Stimulated activated CD4-positive, alpha-beta T cell treated with anti-CD3 and anti-CD28 coated beads, Interleukin-2, amount 100 ng/mL, for 4 hours (primary cell): Measurements from ENCODE around the gene IL10RA.
"Not testable (repeated sequence)": the region's sequence is repeated elsewhere in the genome, so short reads cannot be mapped to it uniquely, and the experiment has no call there.

Experiments used
- DNase-seq: peaks from one replicate; pipeline ENCODE4 v3.0.0-alpha.2; 2020; ENCODE audit warnings: low read depth

The IL10RA gene

GRCh38 chr11:117962826-117963225 is 23.4 kb upstream of the IL10RA start:
- DNase-seq: no peak

DNA sequence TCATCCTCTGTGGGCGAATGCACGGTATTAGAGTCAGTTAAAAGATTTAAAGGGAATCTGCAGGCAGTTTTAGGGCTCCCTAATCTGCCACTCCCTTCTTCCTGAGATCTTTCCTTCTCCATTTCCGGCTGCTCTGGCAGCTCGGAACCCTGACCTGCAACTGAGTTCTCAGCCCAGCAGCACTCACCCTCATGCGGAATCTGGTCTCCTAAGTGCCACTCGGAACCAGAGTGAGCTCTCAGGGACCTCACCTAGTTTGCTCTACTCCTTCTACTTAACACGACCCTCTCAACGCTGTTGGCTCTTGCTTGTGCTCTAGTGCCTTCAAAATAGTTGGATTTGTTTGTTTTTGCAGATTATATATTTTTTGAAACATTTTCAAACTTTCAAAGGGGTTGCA is 19.3 kb upstream of the IL10RA start:
- DNase-seq: no peak

DNA sequence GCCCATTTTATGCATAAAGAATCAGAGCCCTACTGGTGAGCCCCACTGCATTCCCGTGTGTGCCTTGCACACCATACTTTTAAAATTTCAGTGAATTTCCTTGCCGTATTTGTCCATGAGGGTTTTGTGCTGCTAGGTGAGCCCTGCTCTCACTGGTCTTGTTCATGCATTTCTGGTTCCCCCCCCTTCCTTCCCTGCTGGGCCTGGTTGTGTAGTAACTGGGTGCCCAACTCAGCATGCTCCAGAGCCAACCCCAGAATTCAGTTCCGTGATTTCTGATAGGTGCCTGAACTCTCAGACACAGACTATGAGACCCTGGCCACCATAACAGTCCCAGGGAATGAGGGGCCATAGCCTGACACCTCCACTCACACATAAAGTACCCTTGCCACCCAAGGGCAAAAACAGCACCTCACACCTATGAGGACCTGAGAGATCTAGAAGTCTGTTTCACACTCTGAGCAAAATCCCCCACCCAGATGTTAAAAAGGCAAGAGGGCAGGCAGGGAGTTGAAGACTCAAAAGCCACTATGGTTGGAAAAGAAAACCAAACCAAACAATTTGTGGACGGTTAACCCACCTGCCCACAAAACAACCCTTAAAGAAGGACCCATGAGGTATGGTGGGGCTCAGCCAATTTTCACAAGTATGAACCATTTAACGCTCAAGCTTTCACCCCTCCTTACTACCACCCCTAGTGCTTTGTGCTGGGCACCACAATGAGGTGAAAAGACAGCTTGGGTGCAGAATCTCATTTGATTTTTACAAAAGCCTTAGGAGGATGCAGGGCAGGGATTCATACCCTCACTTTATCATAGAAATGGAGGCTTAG is 16.8 kb upstream of the IL10RA start:
- no peak for DNase-seq

- DNase-seq: no peak
These were observed 15.7 kb upstream of the IL10RA start for GRCh38 chr11:117970400-117971024.

GRCh38 chr11:117972044-117972443 is 14.2 kb upstream of the IL10RA start:
- no peak for DNase-seq

- no peak for DNase-seq
These were observed 13.3 kb upstream of the IL10RA start for GRCh38 chr11:117972629-117973502.

DNA sequence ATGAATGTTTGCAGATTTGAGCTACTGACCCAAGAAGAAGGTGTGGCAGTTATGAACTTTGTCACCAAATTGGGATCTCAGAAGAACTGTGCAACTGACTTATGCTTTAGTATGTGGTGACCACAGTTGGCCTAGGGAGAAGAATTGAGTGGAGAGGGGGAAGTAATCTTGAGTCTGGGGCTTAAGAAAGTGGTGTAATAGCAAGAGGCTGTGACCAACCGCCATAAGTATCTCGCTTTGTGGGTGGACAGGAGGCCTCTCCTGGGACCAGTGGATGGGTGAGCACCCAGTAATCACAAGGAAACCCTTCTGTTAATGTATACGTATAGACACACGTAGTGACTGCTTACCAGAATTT is 12.7 kb upstream of the IL10RA start:
- DNase-seq: no peak

- DNase-seq: no peak
These were observed 9.7 kb upstream of the IL10RA start for GRCh38 chr11:117976445-117976844.

GRCh38 chr11:117977029-117977428 is 9.2 kb upstream of the IL10RA start:
- no peak for DNase-seq

GRCh38 chr11:117977612-117978264 is 8.5 kb upstream of the IL10RA start:
- DNase-seq: not testable (repeated sequence)

GRCh38 chr11:117978291-117978910 is 7.8 kb upstream of the IL10RA start:
- DNase-seq: not testable (repeated sequence)

DNA sequence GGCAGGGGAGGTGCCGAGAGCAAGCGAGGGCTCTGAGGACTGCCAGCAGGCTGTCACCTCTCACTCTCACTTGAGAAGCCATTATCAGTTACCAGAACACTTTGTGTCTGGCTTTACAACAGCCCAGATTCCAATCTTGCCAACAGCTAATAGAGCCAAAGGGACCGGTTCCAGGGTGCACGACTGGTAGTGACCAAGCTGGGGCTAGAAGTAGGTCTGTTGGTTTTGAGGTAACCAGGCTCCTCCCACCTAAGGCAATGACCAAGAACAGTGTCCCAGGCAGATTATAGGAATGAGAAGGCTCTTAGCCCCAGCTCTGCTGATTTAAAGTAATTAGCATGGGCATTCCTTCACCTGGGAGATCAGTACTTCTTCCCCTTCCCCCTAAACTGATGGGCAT is 7.2 kb upstream of the IL10RA start:
- DNase-seq: no peak

DNA sequence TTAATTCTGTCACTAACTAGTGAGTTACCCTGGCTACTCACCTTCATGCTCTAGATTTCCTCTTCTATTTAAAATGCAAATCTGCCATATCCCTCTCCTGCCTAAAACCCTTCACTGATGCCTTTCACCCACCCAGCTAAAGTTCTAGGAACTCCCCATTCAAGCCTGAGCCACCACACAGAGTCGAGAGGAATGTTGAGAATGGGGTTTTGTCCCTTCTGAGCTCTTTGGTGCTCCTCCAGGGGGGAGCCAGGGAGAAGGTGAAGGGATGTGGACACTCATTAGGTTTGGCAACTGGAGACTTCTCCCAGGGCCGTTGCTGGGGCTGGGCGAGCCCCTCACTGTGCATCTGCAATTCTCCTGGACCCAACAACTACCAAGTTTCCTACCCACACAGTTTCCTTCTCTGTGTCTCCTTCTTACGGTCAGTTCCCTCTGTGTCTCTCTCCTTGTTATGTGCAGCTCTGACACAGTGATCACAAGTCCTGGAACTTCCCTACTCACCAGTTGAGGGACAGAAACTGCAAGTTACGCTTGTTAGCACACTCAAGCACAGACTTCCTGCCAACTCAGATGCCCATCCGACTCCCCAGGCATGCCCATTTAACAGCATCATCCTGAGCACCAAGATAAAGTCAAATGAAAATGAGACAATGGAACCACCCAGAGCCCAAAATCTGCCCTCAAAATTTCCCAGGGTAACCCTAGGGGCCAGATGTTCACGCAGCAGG is 6.5 kb upstream of the IL10RA start:
- no peak for DNase-seq

- no peak for DNase-seq
These were observed 5.9 kb upstream of the IL10RA start for GRCh38 chr11:117980280-117980679.

DNA sequence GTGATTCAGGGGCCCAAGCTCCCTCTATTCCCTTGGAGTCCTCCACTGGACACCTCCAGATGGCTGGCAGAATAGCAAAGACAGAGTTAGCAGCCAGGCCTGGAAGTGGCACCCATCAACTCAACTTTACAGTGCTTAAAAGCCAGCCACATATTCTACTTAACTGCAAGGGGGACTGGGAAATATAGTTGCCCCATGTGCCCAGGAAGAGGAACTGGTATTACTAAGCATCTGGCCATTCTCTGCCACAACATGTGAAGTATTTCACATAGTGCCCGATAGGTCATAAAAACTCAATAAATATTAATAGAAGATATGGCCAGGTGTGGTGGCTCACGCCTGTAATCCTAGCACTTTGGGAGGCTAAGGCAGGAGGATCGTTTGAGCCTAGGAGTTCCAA is 5.5 kb upstream of the IL10RA start:
- DNase-seq: no peak

DNA sequence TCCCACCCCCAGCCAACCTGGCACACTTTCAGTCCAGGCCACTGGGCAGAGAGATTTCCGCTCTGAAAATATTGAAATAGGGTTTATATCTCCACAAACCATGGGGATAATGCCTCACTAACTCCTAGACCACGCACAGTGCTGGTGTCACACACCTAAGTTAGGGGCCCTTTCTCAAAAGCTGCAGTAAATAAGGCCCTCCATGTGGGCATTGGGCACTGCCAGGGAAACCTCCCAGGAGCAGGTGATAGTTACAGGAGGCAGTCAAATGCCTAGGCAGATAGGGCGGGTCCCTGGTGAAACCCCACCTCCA is 3.1 kb upstream of the IL10RA start:
- no peak for DNase-seq

- DNase-seq: no peak
These were observed 1.7 kb upstream of the IL10RA start for GRCh38 chr11:117984476-117984875.

DNA sequence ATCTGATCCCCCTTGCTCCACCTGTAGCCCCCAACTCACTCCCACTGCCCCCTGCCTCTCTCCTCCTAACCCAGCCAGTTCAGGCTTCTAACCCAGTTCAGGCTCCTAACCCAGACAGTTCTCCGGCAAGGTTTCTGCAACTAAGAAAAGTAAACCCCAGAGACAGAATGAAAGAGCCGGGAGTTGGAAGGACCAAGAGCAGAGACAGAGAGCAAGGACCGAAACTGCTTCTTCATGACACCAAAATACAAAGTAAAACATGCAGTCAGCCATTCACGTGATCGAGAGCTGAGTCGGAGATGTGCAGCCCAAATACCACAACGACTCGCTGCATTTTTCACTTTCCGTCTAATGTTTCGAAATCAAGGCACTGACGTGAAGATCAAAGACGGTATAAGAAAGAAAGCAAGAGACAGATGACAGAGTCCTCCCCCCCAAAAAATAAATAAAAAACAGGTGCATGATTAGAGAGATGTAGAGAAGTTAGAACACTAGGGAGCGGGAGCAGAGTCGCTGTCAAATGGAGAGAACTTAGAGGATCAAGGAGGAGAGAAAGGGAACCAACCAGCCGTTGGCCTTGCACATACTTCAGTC is 884 bp downstream of the IL10RA start:
- DNase-seq: peak; percentile 51

- no peak for DNase-seq
These were observed 3.3 kb downstream of the IL10RA start for GRCh38 chr11:117989351-117990102.

- no peak for DNase-seq
These were observed 5.9 kb downstream of the IL10RA start for GRCh38 chr11:117992136-117992535.
